ENCODE data around the gene RNF157. TPM values are rescaled to one million over a fixed set of nuclear protein-coding genes. Genes with fewer than 3 reads are reported as not detected.
"Not testable (repeated sequence)": the region's sequence is repeated elsewhere in the genome, so short reads cannot be mapped to it uniquely, and the experiment has no call there.

RNF157 gene
- total RNA-seq, 1 donor, result 4.7 TPM

DNA sequence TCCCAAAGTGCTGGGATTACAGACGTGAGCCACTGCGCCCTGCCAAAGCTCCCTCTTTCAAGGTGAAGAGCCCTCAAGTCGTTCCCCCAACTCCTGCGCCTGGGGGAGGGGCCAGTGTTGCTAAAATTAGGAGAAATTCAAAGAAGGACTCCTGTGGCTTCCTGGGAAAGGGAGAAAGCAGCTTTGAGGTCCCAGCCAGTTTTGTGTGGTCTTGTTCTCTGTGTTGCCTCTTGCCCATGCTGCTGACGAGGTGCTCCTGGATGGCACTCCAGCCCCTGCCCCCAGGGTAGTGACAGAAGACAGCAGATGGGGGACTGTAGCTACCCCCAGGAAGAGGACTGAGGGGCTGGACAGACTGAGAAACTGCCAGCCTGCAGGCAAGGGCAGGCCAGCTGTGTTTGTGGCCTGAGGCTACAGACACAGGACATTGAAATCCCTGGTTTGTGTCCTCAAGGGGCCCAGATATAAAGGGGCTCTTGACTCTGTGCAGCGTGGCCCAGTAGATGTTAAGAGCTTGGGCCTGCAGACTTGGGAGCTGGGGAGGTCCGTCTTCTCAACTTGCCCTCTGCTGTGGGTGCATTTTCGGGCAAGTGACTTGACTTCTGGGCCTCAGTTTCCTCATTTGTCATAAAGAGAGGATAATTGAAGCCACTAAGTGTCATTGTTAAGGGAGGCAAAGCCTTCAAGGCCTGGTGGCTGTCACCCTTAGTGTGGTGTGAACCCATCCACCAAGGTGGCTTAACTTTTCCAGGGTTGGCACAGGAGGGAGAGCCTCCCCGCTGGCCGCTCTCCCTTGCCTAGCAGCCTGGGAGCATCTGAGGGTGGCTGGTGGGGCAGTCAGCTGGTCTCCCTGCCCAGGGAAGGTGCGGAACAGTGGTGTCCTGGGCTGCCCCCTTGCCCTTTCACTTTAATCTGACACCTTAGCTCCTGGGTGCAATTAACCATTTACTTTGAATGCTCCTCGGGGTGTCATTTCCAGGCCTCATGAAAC lies 29.0 kb upstream of the RNF157 start:
- TF ChIP-seq, protein P1, sequence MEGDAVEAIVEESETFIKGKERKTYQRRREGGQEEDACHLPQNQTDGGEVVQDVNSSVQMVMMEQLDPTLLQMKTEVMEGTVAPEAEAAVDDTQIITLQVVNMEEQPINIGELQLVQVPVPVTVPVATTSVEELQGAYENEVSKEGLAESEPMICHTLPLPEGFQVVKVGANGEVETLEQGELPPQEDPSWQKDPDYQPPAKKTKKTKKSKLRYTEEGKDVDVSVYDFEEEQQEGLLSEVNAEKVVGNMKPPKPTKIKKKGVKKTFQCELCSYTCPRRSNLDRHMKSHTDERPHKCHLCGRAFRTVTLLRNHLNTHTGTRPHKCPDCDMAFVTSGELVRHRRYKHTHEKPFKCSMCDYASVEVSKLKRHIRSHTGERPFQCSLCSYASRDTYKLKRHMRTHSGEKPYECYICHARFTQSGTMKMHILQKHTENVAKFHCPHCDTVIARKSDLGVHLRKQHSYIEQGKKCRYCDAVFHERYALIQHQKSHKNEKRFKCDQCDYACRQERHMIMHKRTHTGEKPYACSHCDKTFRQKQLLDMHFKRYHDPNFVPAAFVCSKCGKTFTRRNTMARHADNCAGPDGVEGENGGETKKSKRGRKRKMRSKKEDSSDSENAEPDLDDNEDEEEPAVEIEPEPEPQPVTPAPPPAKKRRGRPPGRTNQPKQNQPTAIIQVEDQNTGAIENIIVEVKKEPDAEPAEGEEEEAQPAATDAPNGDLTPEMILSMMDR (IDR thresholded peaks at IDR 0.05; ENCODE audit: insufficient read depth, low read depth, low read length), result no peak
- no peak for DNase-seq (ENCODE audit: low read depth)
- H3K4me3 ChIP-seq (ENCODE audit: low read depth, low read length), result no peak overlapping the region

DNA sequence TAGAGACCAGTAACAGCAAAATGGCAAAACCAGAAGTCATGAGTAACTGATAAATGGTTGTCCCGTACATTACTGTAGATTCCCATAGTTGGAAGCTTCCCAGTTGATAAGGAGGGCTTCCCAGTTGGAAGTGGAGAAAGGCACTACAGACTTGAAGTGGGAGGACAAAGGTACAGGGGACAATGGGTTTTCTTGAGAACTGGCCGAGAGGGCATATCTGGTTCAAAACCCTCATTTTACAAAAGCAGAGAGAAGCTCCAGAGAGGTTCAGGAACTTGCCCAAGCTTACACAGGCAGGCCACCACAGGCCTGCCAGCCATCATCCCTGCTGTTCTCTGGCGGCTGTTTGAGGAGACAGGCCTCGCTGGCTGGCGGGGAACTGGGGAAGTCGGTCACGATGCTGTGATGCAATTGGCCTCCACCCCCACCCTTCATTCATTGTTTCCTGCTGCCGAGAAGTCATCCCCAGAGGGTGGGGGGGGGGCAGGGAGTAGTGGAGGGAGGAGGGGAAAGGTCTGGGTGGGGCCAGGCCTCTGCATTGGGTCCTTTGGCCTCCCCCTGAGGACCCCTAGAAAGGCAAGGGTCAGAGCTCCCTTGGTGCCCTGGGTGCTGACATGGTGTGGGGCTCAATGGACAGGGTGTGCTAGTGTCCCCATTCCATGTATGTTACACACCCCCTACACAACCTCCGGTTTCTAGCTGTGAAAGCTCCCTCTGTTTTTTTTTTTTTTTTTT lies 27.9 kb upstream of the RNF157 start:
- no peak overlapping the region for H3K4me3 ChIP-seq (ENCODE audit: low read depth, low read length)
- DNase-seq (ENCODE audit: low read depth), result peak; percentile 83
- TF ChIP-seq, protein P1 (IDR thresholded peaks at IDR 0.05; ENCODE audit: insufficient read depth, low read depth, low read length), result no peak

DNA sequence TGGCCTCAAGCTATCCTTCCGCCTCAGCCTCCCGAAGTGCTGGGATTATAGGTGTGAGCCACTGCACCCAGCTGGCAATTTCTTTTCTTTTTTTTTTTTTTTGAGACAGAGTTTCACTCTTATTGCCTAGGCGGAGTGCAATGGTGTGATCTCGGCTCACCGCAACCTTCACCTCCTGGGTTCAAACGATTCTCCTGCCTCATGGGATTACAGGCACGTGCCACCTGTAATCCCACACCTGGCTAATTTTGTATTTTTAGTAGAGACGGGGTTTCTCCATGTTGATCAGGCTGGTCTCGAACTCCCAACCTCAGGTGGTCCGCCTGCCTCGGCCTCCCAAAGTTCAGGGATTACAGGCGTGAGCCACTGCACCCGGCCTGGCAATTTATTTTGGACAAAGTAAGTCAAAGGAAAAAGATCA lies 27.3 kb upstream of the RNF157 start:
- not testable (repeated sequence) for DNase-seq (ENCODE audit: low read depth)
- H3K4me3 ChIP-seq (ENCODE audit: low read depth, low read length), result peak overlapping the region; percentile 81

DNA sequence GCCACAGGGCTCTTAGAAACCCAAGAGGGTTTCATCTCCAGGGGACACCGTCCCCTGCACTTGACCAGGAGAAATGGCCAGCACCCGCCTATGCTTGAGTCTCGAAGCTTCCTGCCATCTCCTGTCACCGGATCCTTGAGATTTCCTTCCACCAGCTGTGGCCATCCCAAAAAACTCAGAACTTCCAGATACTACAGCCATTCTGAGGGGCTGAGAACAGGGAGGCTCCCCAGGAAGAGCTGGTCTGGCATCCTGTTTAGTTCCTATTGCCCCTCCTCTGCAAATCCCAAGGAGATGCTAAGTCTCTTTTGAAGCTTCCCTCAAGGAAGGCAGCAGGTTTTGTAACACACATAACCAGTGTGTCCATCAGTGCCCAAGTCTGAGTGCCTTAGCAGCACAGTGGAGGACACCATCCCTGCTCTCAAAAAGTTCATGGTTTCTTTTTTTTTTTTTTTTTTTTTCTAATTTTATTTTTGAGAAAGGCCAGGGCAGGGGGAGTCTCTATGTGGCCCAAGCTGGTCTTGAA lies 26.8 kb upstream of the RNF157 start:
- DNase-seq (ENCODE audit: low read depth), result no peak
- H3K4me3 ChIP-seq (ENCODE audit: low read depth, low read length), result peak overlapping the region; percentile 81
- TF ChIP-seq, protein P1 (IDR thresholded peaks at IDR 0.05; ENCODE audit: insufficient read depth, low read depth, low read length), result no peak

DNA sequence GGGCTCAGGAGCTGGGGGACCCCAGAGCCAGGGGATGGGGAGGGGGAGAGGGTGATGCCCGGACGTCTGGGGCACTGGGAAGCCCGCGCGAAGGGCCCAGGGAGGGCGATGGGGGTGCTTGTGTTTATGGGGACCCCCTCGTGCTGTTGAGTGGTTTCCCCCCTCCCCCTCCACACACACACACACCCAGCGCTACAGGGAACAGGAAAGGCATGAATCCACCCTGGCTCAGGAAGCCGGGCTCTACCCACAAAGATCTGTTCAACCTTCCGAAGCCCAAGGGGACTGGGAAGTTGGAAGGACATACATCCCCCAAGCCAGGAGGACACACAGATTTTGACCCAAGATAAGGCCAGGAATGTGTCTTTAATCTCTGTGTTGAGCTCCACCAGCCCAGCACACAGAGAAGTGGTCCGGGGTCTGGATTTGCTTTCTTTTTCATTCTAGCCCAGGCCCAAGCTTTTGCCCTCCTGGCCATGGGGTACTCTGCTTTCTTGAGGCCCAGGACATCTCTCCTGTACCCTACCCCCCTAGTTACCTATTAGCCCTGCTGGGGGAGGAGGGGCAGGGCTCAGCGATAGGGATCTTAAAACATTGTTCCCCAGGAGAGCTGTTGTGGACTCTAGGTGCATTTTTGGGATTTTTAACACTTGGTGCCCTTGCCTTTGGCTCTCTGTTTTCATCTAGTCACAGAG lies 26.1 kb upstream of the RNF157 start:
- TF ChIP-seq, protein P1 (IDR thresholded peaks at IDR 0.05; ENCODE audit: insufficient read depth, low read depth, low read length), result no peak
- DNase-seq (ENCODE audit: low read depth), result peak; percentile 39
- H3K4me3 ChIP-seq (ENCODE audit: low read depth, low read length), result peak overlapping the region; percentile 81

DNA sequence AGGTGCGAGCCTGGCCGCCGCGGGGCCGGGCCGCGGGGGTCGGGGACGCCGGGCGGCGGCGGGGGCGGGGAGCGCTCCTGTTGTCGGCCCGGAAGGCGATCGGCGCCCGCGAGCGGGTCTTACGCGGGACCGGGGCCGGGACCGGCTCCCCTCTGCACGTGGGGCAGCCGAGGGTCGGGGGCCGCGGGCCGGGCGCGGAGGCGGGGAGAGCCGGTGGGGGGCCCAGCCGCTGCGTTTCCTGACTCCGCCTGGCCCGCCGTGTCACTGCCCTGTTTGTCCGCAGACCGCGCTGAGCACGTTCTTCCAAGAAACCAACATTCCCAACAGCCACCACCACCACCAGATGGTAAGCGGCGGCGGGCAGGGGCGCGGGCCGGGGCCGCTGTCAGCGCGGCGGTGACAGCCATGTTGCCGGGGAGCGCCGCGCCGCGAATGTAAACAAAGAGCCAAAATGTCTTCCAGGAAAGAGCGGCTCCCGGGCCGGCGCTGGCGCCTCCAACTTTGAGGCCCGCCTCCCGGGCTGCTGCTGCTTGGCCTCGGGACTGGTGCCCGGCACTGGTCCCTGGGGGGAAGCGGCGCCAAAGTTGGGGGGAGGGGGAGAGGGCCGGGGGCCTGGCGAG lies 25.4 kb upstream of the RNF157 start:
- peak; percentile 55 for DNase-seq (ENCODE audit: low read depth)
- TF ChIP-seq, protein P1 (IDR thresholded peaks at IDR 0.05; ENCODE audit: insufficient read depth, low read depth, low read length), result no peak
- H3K4me3 ChIP-seq (ENCODE audit: low read depth, low read length), result peak overlapping the region; percentile 81

All from fibroblast of villous mesenchyme (primary cell).